ENCODE results near the gene GDF9. TPM values are rescaled to one million over a fixed set of nuclear protein-coding genes. Genes with fewer than 3 reads are reported as not detected.
A peak's percentile ranks its signal among the peaks of the same experiment; 100 is the strongest.

GDF9 gene
- total RNA-seq, 2 donors from 2014 or later = 0.09 to 3.2 TPM

GRCh38 chr5:132826424-132827082, 39.7 kb downstream of the GDF9 start:
- no peaks in the 10 kb centered on the region for H3K9me3 ChIP-seq
- H3K4me1 ChIP-seq (replicated peaks) = peaks cover 12% of the 10 kb centered on the region
- H3K4me3 ChIP-seq = no peak overlapping the region
- no peaks in the 10 kb centered on the region for H3K36me3 ChIP-seq
- intact Hi-C loops (cut with DNase I) = loop anchor here (10.0 kb wide), 2 partner anchors 228 to 302 kb away; partner anchors contain the start of gene HSPA4
- no peak for DNase-seq (ENCODE audit: low spot score)
- no peak for TF ChIP-seq POLR2A (IDR thresholded peaks at IDR 0.05)
- peak; percentile 28 for TF ChIP-seq POLR2AphosphoS5 (IDR thresholded peaks at IDR 0.05)
- no peak for TF ChIP-seq CTCF (IDR thresholded peaks at IDR 0.05)
- 52% methylated on average over 6 of the region's 6 CpGs for WGBS
- H3K27me3 ChIP-seq (replicated peaks; ENCODE audit: insufficient read depth) = no peaks in the 10 kb centered on the region
- H3K27ac ChIP-seq = peak overlapping the region in 1 of 2 donors; percentile 46

GRCh38 chr5:132825834-132826391, 40.4 kb downstream of the GDF9 start:
- peaks cover 8% of the 10 kb centered on the region for H3K4me1 ChIP-seq (replicated peaks)
- TF ChIP-seq CTCF (IDR thresholded peaks at IDR 0.05) (no peak), POLR2AphosphoS5 (IDR thresholded peaks at IDR 0.05) (no peak), POLR2A (IDR thresholded peaks at IDR 0.05) (no peak)
- H3K27ac ChIP-seq = peak overlapping the region in 1 of 2 donors; percentile 46
- no peak for DNase-seq (ENCODE audit: low spot score)
- H3K27me3 ChIP-seq (replicated peaks; ENCODE audit: insufficient read depth) = no peaks in the 10 kb centered on the region
- intact Hi-C loops (cut with DNase I) = loop anchor here (10.0 kb wide), 2 partner anchors 229 to 301 kb away; partner anchors contain the start of gene HSPA4
- H3K36me3 ChIP-seq = no peaks in the 10 kb centered on the region
- no peaks in the 10 kb centered on the region for H3K9me3 ChIP-seq
- 80% methylated on average over 27 of the region's 43 CpGs for WGBS
- H3K4me3 ChIP-seq = no peak overlapping the region

- intact Hi-C loops (cut with DNase I) = loop anchor here (10.0 kb wide), 2 partner anchors 230 to 300 kb away; partner anchors contain the start of gene HSPA4
- no peak for DNase-seq (ENCODE audit: low spot score)
- Histone ChIP-seq H3K4me3 (no peak overlapping the region), H3K36me3 (no peaks in the 10 kb centered on the region), H3K9me3 (no peaks in the 10 kb centered on the region), H3K27ac (peak overlapping the region in 1 of 2 donors; percentile 46), H3K4me1 (replicated peaks) (peaks cover 7% of the 10 kb centered on the region), H3K27me3 (replicated peaks; ENCODE audit: insufficient read depth) (no peaks in the 10 kb centered on the region)
- TF ChIP-seq CTCF (IDR thresholded peaks at IDR 0.05) (no peak), POLR2A (IDR thresholded peaks at IDR 0.05) (no peak), POLR2AphosphoS5 (IDR thresholded peaks at IDR 0.05) (no peak)
- 74% methylated on average over 39 of the region's 71 CpGs for WGBS
These were observed 41.0 kb downstream of the GDF9 start for GRCh38 chr5:132825033-132825833.

GRCh38 chr5:132824426-132824825, 41.8 kb downstream of the GDF9 start:
- Histone ChIP-seq H3K27ac (no peak overlapping the region), H3K4me3 (no peak overlapping the region), H3K9me3 (no peaks in the 10 kb centered on the region), H3K36me3 (no peaks in the 10 kb centered on the region), H3K4me1 (replicated peaks) (peaks cover 13% of the 10 kb centered on the region), H3K27me3 (replicated peaks; ENCODE audit: insufficient read depth) (no peaks in the 10 kb centered on the region)
- no peak for DNase-seq (ENCODE audit: low spot score)
- 100% methylated on average over 3 of the region's 3 CpGs for WGBS
- intact Hi-C loops (cut with DNase I) = loop anchor here (5.0 to 10.0 kb wide), 3 partner anchors 230 to 442 kb away; partner anchors contain the start of gene HSPA4
- TF ChIP-seq POLR2AphosphoS5 (IDR thresholded peaks at IDR 0.05) (no peak), CTCF (IDR thresholded peaks at IDR 0.05) (no peak), POLR2A (IDR thresholded peaks at IDR 0.05) (no peak)

Measured in prostate gland (tissue), 2 donors.